ENCODE measurements around the gene CPT1B. TPM values are rescaled to one million over a fixed set of nuclear protein-coding genes. Genes with fewer than 3 reads are reported as not detected.

Gene CPT1B
- total and polyA plus RNA-seq, 3 experiments from 2014 or later: 0.40 to 45.0 (median 43.6) TPM

- Histone ChIP-seq H3K4me1 (ENCODE audit: insufficient read depth, low read length) (peaks cover 19% of the 10 kb centered on the region), H3K4me3 (ENCODE audit: low read length) (peak within 1 kb of the TSS; percentile 89), H3K27me3 (ENCODE audit: insufficient read depth, low read length, poor library complexity, severe bottlenecking) (no peaks in the 10 kb centered on the region), H3K36me3 (ENCODE audit: insufficient read depth, low read length) (peaks cover 5% of the 10 kb centered on the region), H3K9me3 (ENCODE audit: low read length) (no peaks in the 10 kb centered on the region), H3K27ac (ENCODE audit: low read depth, low read length) (peak within 1 kb of the TSS; percentile 94)
- Mint-ChIP-seq H3K9me3 (no peaks in the 10 kb centered on the region), H3K4me1 (peaks cover 11 to 32% (median 17%) of the 10 kb centered on the region in 3 donors), H3K27me3 (no peaks in the 10 kb centered on the region), H3K36me3 (peaks cover 0 to 22% (median 0%) of the 10 kb centered on the region in 3 donors), H3K4me3 (peak within 1 kb of the TSS; percentile 88 to 98 (median 94)), H3K27ac (peak within 1 kb of the TSS; percentile 88 to 99 (median 96))
- ChIA-PET POLR2A (interaction anchor here (0.6 to 1.9 kb wide), 8 partner anchors 35 to 85 kb away, joined by 3 to 14 read pairs (median 5); partner anchors contain the start of genes ARSA, LMF2, NCAPH2 and SCO2), CTCF (interaction anchor here (1.1 to 2.9 kb wide), 4 partner anchors 17 to 57 kb away, joined by 4 to 18 read pairs (median 8); partner anchors contain the start of genes SCO2 and SYCE3)
- DNase-seq: peak; percentile 97 to 99 (median 98)
Observed at GRCh38 chr22:50582493-50583293, 4.5 kb upstream of the CPT1B start, which contains the start of gene CHKB. CHKB (minus strand) TSS chr22:50582849; CDS start chr22:50582781, 68 bp downstream.

GRCh38 chr22:50581950-50582492 lies 3.8 kb upstream of the CPT1B start:
- Histone ChIP-seq H3K27me3 (ENCODE audit: insufficient read depth, low read length, poor library complexity, severe bottlenecking) (no peaks in the 10 kb centered on the region), H3K9me3 (ENCODE audit: low read length) (no peaks in the 10 kb centered on the region), H3K4me1 (ENCODE audit: insufficient read depth, low read length) (peaks cover 19% of the 10 kb centered on the region), H3K36me3 (ENCODE audit: insufficient read depth, low read length) (peaks cover 5% of the 10 kb centered on the region), H3K4me3 (ENCODE audit: low read length) (peak overlapping the region; percentile 83), H3K27ac (ENCODE audit: low read depth, low read length) (peak overlapping the region; percentile 94)
- peaks cover 0 to 25% (median 0%) of the 10 kb centered on the region in 3 donors for H3K36me3 Mint-ChIP-seq
- ChIA-PET POLR2A (interaction anchor here (0.6 to 1.9 kb wide), 7 partner anchors 34 to 84 kb away, joined by 3 to 14 read pairs (median 6); partner anchors contain the start of genes ARSA, LMF2, NCAPH2 and SCO2), CTCF (interaction anchor here (1.2 to 2.9 kb wide), 4 partner anchors 17 to 57 kb away, joined by 3 to 18 read pairs (median 8); partner anchors contain the start of genes SCO2 and SYCE3)
- peaks cover 16 to 39% (median 22%) of the 10 kb centered on the region in 3 donors for H3K4me1 Mint-ChIP-seq
- peak in 1 of 5 donors; percentile 13 for DNase-seq
- no peaks in the 10 kb centered on the region for H3K27me3 Mint-ChIP-seq
- no peaks in the 10 kb centered on the region for H3K9me3 Mint-ChIP-seq
- H3K4me3 Mint-ChIP-seq: peak overlapping the region; percentile 88 to 98 (median 94)
- H3K27ac Mint-ChIP-seq: peak overlapping the region; percentile 65 to 96 (median 90)

GRCh38 chr22:50581031-50581949 lies 3.1 kb upstream of the CPT1B start:
- Mint-ChIP-seq H3K36me3 (peaks cover 0 to 25% (median 0%) of the 10 kb centered on the region in 3 donors), H3K27me3 (no peaks in the 10 kb centered on the region), H3K9me3 (no peaks in the 10 kb centered on the region), H3K27ac (peak overlapping the region in 6 of 8 donors; percentile 79 to 96 (median 88)), H3K4me3 (peak overlapping the region; percentile 85 to 94 (median 89)), H3K4me1 (peaks cover 16 to 42% (median 23%) of the 10 kb centered on the region in 3 donors)
- H3K4me1 ChIP-seq (ENCODE audit: insufficient read depth, low read length): peaks cover 19% of the 10 kb centered on the region
- H3K36me3 ChIP-seq (ENCODE audit: insufficient read depth, low read length): peaks cover 5% of the 10 kb centered on the region
- ChIA-PET CTCF (interaction anchor here (1.2 to 2.9 kb wide), 5 partner anchors 16 to 56 kb away, joined by 3 to 18 read pairs (median 5); partner anchors contain the start of genes SCO2 and SYCE3), POLR2A (interaction anchor here (0.6 to 1.9 kb wide), 4 partner anchors 33 to 67 kb away, joined by 3 to 14 read pairs (median 8); partner anchors contain the start of gene SCO2)
- DNase-seq: no peak
- H3K27ac ChIP-seq (ENCODE audit: low read depth, low read length): peak overlapping the region; percentile 94
- no peaks in the 10 kb centered on the region for H3K27me3 ChIP-seq (ENCODE audit: insufficient read depth, low read length, poor library complexity, severe bottlenecking)
- H3K9me3 ChIP-seq (ENCODE audit: low read length): no peaks in the 10 kb centered on the region
- H3K4me3 ChIP-seq (ENCODE audit: low read length): peak overlapping the region; percentile 83

- no peaks in the 10 kb centered on the region for H3K9me3 ChIP-seq (ENCODE audit: low read length)
- H3K4me1 ChIP-seq (ENCODE audit: insufficient read depth, low read length): peaks cover 19% of the 10 kb centered on the region
- no peak for DNase-seq
- Mint-ChIP-seq H3K4me1 (peaks cover 16 to 45% (median 23%) of the 10 kb centered on the region in 3 donors), H3K27me3 (no peaks in the 10 kb centered on the region), H3K4me3 (peak overlapping the region in 2 of 7 donors; percentile 23 to 50), H3K36me3 (peaks cover 0 to 33% (median 0%) of the 10 kb centered on the region in 3 donors), H3K27ac (peak overlapping the region in 3 of 8 donors; percentile 39 to 79 (median 69)), H3K9me3 (no peaks in the 10 kb centered on the region)
- CTCF ChIA-PET: no interaction called here
- H3K27ac ChIP-seq (ENCODE audit: low read depth, low read length): no peak overlapping the region
- H3K4me3 ChIP-seq (ENCODE audit: low read length): no peak overlapping the region
- POLR2A ChIA-PET: no interaction called here
- no peaks in the 10 kb centered on the region for H3K27me3 ChIP-seq (ENCODE audit: insufficient read depth, low read length, poor library complexity, severe bottlenecking)
- peaks cover 5% of the 10 kb centered on the region for H3K36me3 ChIP-seq (ENCODE audit: insufficient read depth, low read length)
Observed at GRCh38 chr22:50579752-50580151, 1.5 kb upstream of the CPT1B start.

- ChIA-PET POLR2A (interaction anchor here (0.8 kb wide), 1 partner anchor 53 kb away, joined by 3 read pairs; the partner anchor contains the start of gene SCO2), CTCF (interaction anchor here (1.0 to 1.2 kb wide), 2 partner anchors 9 to 16 kb away, joined by 3 read pairs; no protein-coding TSS in a partner anchor)
- no peaks in the 10 kb centered on the region for H3K9me3 Mint-ChIP-seq
- H3K4me1 Mint-ChIP-seq: peaks cover 15 to 40% (median 23%) of the 10 kb centered on the region in 3 donors
- H3K27me3 ChIP-seq (ENCODE audit: insufficient read depth, low read length, poor library complexity, severe bottlenecking): no peaks in the 10 kb centered on the region
- H3K27ac ChIP-seq (ENCODE audit: low read depth, low read length): no peak overlapping the region
- H3K36me3 Mint-ChIP-seq: peaks cover 0 to 38% (median 2%) of the 10 kb centered on the region in 3 donors
- H3K4me3 ChIP-seq (ENCODE audit: low read length): no peak overlapping the region
- H3K27me3 Mint-ChIP-seq: no peaks in the 10 kb centered on the region
- H3K36me3 ChIP-seq (ENCODE audit: insufficient read depth, low read length): peaks cover 5% of the 10 kb centered on the region
- H3K27ac Mint-ChIP-seq: no peak overlapping the region
- H3K4me3 Mint-ChIP-seq: peak overlapping the region in 1 of 7 donors; percentile 23
- DNase-seq: no peak
- H3K9me3 ChIP-seq (ENCODE audit: low read length): no peaks in the 10 kb centered on the region
- peaks cover 19% of the 10 kb centered on the region for H3K4me1 ChIP-seq (ENCODE audit: insufficient read depth, low read length)
Observed at GRCh38 chr22:50578776-50579310, 616 bp upstream of the CPT1B start.

GRCh38 chr22:50577697-50577986 lies 585 bp downstream of the CPT1B start:
- peak overlapping the region in 2 of 7 donors; percentile 15 for H3K4me3 Mint-ChIP-seq
- POLR2A ChIA-PET: no interaction called here
- peaks cover 8 to 31% (median 16%) of the 10 kb centered on the region in 3 donors for H3K4me1 Mint-ChIP-seq

More at GRCh38 chr22:50577697-50577986, 585 bp downstream of the CPT1B start:
- no peaks in the 10 kb centered on the region for H3K9me3 ChIP-seq (ENCODE audit: low read length)
- peaks cover 5% of the 10 kb centered on the region for H3K36me3 ChIP-seq (ENCODE audit: insufficient read depth, low read length)
- CTCF ChIA-PET: interaction anchor here (0.6 to 1.6 kb wide), 3 partner anchors 15 to 43 kb away, joined by 3 to 6 read pairs (median 6); partner anchors contain the start of gene SYCE3
- no peak overlapping the region for H3K27ac ChIP-seq (ENCODE audit: low read depth, low read length)
- no peak for DNase-seq
- peaks cover 0 to 37% (median 2%) of the 10 kb centered on the region in 3 donors for H3K36me3 Mint-ChIP-seq
- H3K4me1 ChIP-seq (ENCODE audit: insufficient read depth, low read length): peaks cover 12% of the 10 kb centered on the region
- peak overlapping the region in 2 of 8 donors; percentile 12 to 78 for H3K27ac Mint-ChIP-seq
- H3K27me3 ChIP-seq (ENCODE audit: insufficient read depth, low read length, poor library complexity, severe bottlenecking): no peaks in the 10 kb centered on the region
- H3K9me3 Mint-ChIP-seq: no peaks in the 10 kb centered on the region
- no peaks in the 10 kb centered on the region for H3K27me3 Mint-ChIP-seq
- H3K4me3 ChIP-seq (ENCODE audit: low read length): no peak overlapping the region

All from CD8-positive, alpha-beta memory T cell (primary cell).